Brain microvascular endothelial cell (primary cell): ENCODE data around the gene TRAF5.
"Not testable (repeated sequence)": the region's sequence is repeated elsewhere in the genome, so short reads cannot be mapped to it uniquely, and the experiment has no call there.

Experiments used
- DNase-seq: peaks from one replicate; pipeline ENCODE4 v3.0.0-alpha.2; 2020
- H3K27ac ChIP-seq: fragments of 250-450 bp; sonication (Bioruptor Pico); 2 replicates; pipeline ENCODE4 v1.5.1; 2020; ENCODE audit warnings: mild to moderate bottlenecking, moderate library complexity
- H3K27me3 ChIP-seq: fragments of 250-450 bp; sonication (Bioruptor Pico); replicated peaks from 2 replicates; pipeline ENCODE4 v1.5.1; 2020; ENCODE audit warnings: mild to moderate bottlenecking
- H3K36me3 ChIP-seq: fragments of 250-450 bp; sonication (Bioruptor Pico); replicated peaks from 2 replicates; pipeline ENCODE4 v1.5.1; 2020; ENCODE audit warnings: mild to moderate bottlenecking
- H3K4me3 ChIP-seq: 2 replicates; pipeline ENCODE4 v1.5.1; 2011; ENCODE audit warnings: low read depth, mild to moderate bottlenecking, control low read depth, low read length, moderate library complexity
- in situ Hi-C: cut with HindIII; loops from 2 replicates; pipeline ENCODE4 v1.10.0; 2017; ENCODE audit warnings: low sequenced_read_pairs, low pct_ligation_motif_present
- TF ChIP-seq, protein P1 (sequence below): IDR thresholded peaks from 2 replicates; pipeline ENCODE4 v1.5.1; 2011; ENCODE audit warnings: low read depth, mild to moderate bottlenecking, moderate library complexity, low read length, control low read depth, inconsistent platforms; ENCODE audit errors: missing control alignments

Gene TRAF5

GRCh38 chr1:211313392-211313791 is 13.2 kb upstream of the TRAF5 start:
- DNase-seq = no peak
- Histone ChIP-seq H3K4me3 (no peak overlapping the region), H3K36me3 (peaks cover 24% of the 10 kb centered on the region), H3K27me3 (no peaks in the 10 kb centered on the region), H3K27ac (no peak overlapping the region)
- TF ChIP-seq, protein P1, sequence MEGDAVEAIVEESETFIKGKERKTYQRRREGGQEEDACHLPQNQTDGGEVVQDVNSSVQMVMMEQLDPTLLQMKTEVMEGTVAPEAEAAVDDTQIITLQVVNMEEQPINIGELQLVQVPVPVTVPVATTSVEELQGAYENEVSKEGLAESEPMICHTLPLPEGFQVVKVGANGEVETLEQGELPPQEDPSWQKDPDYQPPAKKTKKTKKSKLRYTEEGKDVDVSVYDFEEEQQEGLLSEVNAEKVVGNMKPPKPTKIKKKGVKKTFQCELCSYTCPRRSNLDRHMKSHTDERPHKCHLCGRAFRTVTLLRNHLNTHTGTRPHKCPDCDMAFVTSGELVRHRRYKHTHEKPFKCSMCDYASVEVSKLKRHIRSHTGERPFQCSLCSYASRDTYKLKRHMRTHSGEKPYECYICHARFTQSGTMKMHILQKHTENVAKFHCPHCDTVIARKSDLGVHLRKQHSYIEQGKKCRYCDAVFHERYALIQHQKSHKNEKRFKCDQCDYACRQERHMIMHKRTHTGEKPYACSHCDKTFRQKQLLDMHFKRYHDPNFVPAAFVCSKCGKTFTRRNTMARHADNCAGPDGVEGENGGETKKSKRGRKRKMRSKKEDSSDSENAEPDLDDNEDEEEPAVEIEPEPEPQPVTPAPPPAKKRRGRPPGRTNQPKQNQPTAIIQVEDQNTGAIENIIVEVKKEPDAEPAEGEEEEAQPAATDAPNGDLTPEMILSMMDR = no peak
- in situ Hi-C loops = no loop called here

DNA sequence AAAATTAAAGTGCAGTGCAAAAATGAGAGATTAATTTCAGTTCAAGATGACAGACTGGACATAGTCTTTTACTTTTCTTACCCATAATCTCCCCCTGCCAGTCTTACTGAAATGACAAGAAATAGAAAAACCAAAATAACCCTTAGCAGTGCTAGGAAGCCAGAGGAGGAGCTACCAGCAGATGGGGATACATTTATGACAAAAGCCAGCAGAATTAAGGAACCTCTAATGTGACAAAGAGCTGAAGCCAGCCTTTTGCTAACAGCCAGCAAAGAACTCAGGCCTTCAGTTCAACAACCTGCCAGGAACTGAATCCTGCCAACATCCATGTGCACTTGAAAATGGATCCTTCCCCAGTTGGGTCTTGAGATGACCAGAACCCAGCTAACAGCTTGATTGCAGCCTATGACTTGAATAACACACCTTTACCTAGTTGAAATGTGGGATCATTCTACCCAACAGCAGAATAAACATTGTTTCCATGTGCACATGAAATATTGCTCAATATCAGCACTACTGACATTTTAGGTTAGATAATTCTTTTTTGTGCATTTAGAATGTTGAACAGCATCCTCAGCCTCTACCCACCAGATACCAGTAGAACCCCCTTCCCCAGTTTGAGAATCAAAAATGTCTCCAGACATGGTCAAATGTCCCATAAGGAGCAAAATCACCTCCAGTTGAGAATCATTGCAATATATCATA is 7.9 kb upstream of the TRAF5 start:
- in situ Hi-C loops = no loop called here
- DNase-seq = no peak
- Histone ChIP-seq H3K36me3 (peaks cover 10% of the 10 kb centered on the region), H3K4me3 (no peak overlapping the region), H3K27me3 (no peaks in the 10 kb centered on the region), H3K27ac (no peak overlapping the region)
- TF ChIP-seq, protein P1 = no peak

DNA sequence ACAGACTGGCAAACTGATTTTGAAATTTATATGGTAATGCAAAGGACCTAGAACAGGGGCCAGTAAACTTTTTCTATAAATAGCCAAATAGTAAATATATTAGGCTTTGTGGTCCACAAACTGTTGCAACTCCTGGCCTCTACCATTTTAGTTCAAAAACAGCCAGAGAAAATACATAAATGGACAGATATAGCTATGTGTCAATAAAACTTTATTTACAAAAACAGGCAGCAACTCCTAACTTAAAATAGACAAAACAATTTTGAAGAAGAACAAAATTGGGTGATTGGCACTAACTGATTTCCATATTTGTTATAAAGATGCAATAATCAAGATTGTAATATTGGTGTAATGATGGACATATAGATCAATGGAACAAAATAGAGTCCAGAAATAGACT is 6.7 kb upstream of the TRAF5 start:
- Histone ChIP-seq H3K36me3 (peaks cover 6% of the 10 kb centered on the region), H3K4me3 (no peak overlapping the region), H3K27ac (no peak overlapping the region), H3K27me3 (no peaks in the 10 kb centered on the region)
- no peak for DNase-seq
- TF ChIP-seq, protein P1 = no peak
- in situ Hi-C loops = no loop called here

DNA sequence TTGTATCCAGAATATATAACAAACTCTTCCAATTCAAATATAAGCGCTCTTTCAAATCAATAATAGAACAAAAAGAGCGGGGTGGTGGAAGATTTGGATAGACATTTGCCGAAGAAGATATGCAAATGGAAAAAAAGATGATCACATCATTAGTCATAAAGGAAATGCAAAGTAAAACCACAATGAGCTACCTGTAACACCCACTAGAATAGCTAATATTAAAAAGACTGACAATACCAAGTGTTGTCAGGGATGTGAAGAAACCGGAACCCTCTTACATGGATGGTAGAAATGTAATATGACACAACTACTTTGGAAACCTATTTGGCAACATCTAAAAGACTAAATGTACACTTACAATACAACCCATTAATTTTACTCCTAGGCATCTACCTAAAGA is 5.7 kb upstream of the TRAF5 start:
- no peaks in the 10 kb centered on the region for H3K27me3 ChIP-seq
- H3K27ac ChIP-seq = no peak overlapping the region
- H3K36me3 ChIP-seq = peaks cover 2% of the 10 kb centered on the region
- no peak overlapping the region for H3K4me3 ChIP-seq
- no peak for DNase-seq
- in situ Hi-C loops = no loop called here
- TF ChIP-seq, protein P1 = no peak

GRCh38 chr1:211321646-211322045 is 5.0 kb upstream of the TRAF5 start:
- H3K27me3 ChIP-seq, H3K36me3 ChIP-seq, H3K4me3 ChIP-seq, H3K27ac ChIP-seq, DNase-seq, in situ Hi-C loops: not testable (repeated sequence)

DNA sequence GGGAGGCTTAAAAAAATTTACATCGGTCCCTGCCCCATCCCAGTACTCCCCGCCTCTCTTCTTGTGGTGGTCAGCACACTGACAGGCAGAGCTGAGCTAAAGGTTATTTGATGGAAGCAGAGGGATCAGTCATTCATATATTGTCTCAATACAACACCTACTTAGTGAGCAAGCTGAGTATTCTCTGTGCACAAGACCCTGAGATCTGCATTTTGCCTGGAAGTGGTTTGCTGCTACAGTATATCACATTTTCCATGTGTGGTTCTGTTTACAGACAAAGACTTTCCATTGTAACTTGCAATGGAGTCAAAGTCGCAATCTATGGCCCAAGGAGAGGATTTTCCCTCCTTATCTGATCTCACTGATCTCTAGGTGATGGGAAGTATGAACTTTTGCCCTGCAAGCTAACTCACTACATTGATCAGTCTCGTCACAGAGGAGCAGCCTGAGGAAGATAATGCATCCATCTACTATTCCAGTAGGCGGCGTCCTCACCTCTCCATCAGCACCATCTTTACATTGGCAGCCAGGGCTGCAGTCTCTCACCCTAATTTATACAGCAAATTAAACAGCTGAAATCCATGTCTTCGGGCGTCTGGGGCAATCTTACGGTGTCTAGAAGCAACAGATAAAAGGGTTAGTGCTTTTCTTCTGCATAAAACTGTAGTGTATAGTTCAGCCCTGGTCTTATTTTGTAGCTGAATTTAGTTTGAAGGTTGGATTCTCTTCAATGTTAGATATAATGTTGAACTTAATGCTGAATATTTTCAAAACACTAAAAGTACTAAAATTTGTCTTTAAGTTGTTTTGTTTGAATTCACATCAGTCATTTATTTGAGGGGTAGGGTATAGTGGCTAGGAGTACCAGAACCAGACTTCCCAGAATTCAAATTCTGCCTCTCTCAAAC is 3.2 kb upstream of the TRAF5 start:
- DNase-seq = peak; percentile 78
- Histone ChIP-seq H3K27ac (no peak overlapping the region), H3K36me3 (no peaks in the 10 kb centered on the region), H3K27me3 (no peaks in the 10 kb centered on the region), H3K4me3 (no peak overlapping the region)
- in situ Hi-C loops = no loop called here
- TF ChIP-seq, protein P1 = peak; percentile 92
